Activated naive CD4-positive, alpha-beta T cell treated with Interleukin-2 at 50 U/mL for 16 hours (primary cell): ENCODE results near the gene SLC35A4.
"Not testable (repeated sequence)": the region's sequence is repeated elsewhere in the genome, so short reads cannot be mapped to it uniquely, and the experiment has no call there.

Source experiments
- DNase-seq: peaks from one replicate; pipeline ENCODE4 v3.0.0-alpha.2; 2020

The SLC35A4 gene

DNA sequence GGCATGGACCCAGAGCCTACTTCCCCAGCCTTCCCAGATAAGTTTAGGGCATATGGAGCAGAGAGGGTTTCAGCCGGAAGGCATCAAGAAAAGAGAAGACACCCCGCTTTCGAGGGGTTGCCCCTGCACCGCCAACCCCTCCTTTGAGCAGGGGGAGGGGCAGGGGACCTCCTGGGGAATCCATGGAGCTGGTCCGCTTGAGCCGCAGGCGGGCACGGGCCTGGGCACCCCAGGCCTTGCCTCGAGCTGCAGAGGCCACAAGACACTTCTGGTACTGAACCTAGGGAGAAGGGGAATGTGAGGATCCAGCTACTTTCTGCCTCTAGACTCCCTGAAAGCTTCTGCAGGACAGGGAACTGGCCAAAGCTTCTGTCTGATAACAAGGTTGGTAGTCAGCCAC, 6.1 kb upstream of the SLC35A4 start:
- DNase-seq = no peak

DNA sequence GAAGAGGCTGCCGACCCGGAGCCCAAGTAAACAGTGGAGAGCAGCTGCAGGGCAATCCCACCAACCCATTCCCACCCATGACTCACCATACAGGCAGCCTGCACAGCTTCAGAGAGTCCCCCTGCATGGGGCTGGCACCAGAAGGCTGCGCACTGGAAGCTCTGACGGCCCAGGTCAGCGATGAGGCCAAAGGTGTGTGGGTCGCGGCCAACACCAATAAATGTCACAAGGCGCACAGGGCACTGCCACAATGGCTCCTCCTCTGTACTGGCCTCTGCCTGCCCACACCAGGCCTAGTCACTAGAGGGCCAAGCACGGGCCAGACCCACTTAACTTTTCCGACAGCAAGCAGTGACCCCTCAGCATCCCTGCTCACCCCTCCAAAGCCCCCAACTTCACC, 4.4 kb upstream of the SLC35A4 start:
- DNase-seq = no peak

DNA sequence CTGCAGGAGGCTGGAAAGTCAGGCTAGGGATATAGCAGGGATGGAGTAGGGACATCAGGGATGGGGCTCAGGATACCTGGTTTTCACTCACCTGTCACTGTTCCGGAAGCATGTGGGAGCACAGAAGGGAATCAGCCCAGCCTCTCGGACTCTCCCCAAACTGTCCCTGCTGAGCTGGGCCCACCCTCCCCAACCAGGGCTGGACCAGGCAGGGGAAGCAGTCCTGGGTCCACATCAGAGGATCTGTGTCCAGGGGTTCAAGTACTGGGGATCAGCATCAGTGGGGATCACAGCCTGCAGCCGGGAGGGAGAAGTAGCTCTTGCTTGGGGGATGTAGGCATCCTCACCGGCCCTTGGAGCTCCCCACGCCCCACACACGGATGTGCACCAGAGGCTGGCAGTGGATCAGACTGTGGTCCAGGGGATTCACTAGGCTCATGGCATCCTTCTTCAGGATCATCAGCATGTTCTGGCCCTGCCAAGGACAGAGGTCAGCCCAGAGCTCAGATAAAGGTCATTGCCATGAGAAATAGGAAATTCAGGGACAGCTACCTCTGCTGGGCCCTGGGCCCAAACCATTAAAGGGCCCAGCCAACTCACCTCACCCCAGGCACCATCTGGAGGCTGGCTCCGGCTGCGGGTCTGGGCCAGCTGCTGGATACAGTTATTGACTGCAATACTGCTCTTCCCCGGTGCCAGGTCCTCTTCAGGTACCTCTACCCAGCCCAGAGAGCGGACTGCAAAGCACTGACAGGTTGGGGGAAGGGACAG, 2.7 kb upstream of the SLC35A4 start:
- DNase-seq = no peak

DNA sequence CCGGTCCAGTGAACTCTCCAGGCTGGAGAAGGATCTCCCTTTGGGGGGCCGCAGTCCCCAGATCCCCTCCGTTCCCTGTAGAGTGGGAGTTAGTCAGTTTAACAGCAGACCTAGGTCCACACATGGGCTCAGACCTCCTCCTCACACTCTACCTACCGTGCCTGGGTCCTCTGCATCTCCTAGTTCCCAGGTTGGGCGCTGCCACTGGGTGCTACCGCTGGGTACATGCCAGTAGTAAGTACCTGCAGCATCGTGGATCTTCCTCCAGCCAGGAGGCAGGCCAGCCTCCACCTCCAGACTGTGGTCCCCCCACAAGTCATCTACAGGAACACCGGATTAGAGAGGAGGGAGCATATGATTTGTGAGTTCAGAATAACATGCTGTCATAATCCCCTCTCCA, 1.0 kb upstream of the SLC35A4 start:
- no peak for DNase-seq

DNA sequence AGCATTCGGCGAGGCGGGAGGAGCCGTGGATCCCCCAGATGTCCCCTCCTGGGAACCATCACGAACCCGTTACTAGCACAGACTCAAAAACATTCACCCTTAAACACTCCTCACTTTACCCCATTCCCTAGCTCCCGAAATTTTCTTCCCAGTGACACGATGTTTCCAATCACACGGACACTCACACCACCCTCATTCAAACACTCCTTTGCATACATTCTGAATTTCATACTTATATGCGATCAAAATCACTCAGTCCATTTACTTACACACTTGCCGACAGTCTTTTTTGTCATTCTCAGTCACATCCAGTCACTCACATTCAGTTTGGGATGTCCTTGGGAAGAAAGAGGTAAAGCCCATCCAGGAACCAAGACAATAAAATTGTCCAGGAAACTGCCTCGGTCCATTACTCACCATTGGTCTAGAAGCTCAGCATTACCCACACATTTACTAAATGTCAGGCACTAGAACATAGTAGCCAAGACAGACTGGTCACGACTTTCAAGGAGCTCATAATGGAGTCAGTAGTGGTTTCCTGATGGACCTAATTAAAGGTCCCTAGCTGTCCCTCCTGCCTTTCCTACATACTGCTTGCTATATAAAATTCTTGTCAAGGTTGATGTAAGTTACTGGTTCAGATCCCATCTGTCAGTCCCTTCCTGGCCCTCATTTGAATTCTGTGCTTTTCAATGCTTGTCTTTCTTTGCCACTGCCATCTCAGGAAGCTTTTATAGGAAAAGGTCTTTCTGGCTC, 574 bp downstream of the SLC35A4 start:
- DNase-seq = no peak

DNA sequence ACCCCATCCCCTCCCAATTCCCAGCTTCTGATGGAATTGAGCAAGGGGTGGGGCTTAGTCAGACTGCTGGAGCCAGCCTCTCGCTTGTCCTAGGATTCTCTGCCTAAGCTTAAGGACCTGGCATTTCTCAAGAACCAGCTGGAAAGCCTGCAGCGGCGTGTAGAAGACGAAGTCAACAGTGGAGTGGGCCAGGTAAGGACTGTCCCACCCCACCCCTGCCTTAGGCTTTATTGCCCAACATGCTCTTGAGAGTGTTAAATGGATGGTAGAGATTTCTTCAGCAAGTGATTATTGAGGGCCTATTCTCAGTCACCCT, 1.1 kb downstream of the SLC35A4 start:
- DNase-seq = no peak

DNA sequence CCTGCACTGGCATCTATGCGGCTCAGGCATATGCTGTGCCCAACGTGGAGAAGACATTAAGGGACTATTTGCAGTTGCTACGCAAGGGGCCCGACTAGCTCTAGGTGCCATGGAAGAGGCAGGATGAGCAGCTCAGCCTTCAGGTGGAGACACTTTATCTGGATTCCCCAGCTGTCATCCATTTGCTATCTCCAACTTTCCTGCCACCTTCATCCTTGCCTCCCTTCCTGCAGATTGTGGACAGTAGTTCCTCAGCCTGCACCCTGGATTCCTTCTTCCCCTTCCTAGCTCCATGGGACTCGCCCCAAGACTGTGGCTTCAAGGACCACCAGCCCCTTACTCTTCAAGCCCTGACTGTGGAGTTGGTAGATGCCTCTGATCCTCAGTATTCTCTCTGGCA, 2.0 kb downstream of the SLC35A4 start:
- DNase-seq = no peak

DNA sequence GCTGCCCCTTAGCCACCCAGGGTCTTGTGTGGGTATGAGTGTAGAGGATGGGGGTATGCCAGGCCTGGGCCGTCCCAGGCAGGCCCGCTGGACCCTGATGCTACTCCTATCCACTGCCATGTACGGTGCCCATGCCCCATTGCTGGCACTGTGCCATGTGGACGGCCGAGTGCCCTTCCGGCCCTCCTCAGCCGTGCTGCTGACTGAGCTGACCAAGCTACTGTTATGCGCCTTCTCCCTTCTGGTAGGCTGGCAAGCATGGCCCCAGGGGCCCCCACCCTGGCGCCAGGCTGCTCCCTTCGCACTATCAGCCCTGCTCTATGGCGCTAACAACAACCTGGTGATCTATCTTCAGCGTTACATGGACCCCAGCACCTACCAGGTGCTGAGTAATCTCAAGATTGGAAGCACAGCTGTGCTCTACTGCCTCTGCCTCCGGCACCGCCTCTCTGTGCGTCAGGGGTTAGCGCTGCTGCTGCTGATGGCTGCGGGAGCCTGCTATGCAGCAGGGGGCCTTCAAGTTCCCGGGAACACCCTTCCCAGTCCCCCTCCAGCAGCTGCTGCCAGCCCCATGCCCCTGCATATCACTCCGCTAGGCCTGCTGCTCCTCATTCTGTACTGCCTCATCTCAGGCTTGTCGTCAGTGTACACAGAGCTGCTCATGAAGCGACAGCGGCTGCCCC, 2.6 kb downstream of the SLC35A4 start:
- no peak for DNase-seq

DNA sequence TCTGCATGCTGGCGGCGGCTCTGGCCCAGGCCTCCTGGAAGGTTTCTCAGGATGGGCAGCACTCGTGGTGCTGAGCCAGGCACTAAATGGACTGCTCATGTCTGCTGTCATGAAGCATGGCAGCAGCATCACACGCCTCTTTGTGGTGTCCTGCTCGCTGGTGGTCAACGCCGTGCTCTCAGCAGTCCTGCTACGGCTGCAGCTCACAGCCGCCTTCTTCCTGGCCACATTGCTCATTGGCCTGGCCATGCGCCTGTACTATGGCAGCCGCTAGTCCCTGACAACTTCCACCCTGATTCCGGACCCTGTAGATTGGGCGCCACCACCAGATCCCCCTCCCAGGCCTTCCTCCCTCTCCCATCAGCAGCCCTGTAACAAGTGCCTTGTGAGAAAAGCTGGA, 3.2 kb downstream of the SLC35A4 start:
- DNase-seq = no peak

DNA sequence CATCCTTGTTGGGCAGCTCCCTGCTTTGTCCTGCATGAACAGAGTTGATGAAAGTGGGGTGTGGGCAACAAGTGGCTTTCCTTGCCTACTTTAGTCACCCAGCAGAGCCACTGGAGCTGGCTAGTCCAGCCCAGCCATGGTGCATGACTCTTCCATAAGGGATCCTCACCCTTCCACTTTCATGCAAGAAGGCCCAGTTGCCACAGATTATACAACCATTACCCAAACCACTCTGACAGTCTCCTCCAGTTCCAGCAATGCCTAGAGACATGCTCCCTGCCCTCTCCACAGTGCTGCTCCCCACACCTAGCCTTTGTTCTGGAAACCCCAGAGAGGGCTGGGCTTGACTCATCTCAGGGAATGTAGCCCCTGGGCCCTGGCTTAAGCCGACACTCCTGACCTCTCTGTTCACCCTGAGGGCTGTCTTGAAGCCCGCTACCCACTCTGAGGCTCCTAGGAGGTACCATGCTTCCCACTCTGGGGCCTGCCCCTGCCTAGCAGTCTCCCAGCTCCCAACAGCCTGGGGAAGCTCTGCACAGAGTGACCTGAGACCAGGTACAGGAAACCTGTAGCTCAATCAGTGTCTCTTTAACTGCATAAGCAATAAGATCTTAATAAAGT, 3.9 kb downstream of the SLC35A4 start:
- DNase-seq = no peak

DNA sequence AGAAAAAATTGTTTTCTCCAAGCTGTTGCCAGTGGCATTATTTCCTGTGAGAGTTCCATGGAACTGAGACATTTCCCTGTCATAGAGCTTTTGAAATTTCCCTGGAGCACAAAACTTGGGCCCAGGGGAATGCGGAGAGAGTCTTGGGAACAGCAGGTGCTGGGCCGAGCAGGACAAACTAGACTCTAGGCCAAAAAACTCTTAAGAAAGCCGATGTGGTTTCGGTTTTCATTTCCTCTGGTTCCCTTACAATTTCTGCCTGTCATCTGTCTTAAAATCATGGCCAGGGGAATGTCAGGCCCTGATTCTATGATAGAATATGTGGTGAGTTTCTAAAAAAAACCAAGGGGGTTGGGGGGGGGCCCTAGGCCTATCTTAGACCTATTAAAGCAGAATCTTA, 4.6 kb downstream of the SLC35A4 start:
- no peak for DNase-seq

DNA sequence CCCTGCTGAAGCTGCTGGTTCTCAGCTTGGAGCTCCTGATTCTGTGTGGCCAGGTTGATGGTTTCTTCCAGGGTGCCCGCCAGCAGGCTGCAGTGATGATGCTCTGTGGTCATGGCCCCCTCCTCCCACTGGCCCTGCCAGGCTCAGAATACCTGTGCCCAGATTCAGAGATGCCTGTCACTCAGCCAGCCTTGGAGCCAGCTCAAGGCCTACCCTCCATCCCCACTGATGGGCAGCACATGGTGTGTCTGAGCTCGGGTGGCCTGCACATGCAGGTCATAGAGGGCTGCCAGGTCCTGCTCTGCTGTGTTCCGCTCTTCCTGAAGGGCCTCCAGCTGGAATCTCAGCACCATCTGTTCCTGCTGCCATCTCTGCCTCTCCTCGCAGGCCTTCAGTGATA, 5.4 kb downstream of the SLC35A4 start:
- DNase-seq = no peak

DNA sequence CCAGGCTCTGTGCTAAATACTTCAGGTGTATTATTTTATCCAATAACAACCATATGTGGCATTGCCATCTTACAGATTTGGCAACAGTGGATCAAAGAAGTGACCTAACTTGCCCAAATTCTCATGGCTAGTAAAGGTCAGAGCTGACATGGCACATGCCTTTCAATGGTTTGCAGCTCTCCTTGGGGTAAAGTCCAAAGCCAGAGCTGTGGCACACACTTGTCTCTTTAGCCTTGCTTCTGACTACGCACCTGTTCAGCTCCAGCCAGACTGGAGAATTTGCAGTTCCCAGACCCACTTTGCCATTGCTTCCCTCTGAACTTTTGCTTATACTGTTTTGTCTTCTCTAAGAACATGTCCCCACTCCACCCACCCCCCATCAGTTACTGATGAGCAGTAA, 5.9 kb downstream of the SLC35A4 start:
- DNase-seq = no peak

DNA sequence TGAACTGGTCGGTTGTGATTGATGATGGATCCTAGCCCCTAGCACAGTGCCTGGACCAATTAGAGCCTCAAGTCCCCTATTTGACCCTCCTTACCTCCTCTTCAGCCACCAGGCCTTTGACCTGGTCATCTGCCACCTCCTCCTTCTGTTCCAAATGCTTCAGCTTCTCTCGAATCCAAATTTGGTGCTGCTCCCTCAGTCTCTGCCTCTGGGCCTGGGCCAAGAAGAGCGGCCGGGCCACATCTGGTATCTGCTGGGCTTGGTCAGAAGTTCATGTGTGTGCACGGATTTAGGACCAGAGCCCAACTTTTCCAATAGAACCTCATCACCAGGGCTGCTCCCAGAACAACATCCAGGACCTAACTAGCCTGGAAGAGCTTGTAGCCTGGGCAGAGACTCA, 6.5 kb downstream of the SLC35A4 start:
- DNase-seq = no peak

DNA sequence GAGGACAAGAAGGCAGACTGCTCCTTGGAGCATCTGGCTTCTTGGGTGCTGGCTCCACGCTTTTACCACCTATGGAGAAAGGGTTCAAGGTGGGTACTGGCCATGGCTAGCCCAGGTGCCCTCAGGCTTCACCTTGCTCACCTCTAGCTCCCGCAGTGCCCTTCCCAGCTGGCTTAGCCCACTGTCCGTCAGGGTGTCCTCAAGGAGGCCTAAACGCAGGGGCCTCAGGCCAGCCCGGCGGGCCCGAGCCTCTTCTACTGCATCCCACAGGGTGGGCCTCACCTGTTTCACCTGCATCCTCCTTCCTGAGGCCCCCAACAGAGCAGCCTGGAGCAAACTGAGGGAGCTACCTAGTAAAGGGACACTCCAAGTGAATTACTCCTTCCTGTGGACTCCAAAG, 9.1 kb downstream of the SLC35A4 start:
- DNase-seq = no peak

DNA sequence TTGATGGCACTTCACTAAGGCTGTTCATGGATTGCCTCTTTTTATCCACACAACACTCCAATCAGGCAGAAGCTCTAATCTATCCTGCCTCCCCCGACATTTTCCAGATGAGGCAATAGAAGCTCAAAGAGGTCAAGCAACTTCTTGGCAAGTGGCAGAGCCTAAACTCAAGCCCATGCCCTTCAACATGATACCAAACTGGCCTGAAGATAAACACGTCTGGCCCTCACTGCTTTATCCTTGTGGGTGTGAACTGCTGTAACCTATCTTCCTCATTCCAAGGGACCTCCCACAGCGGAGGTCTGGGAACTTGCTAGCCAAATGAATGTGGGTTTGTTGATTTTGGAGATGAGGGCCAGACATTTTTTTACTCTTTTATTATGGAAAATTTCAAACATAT, 9.5 kb downstream of the SLC35A4 start:
- no peak for DNase-seq

DNA sequence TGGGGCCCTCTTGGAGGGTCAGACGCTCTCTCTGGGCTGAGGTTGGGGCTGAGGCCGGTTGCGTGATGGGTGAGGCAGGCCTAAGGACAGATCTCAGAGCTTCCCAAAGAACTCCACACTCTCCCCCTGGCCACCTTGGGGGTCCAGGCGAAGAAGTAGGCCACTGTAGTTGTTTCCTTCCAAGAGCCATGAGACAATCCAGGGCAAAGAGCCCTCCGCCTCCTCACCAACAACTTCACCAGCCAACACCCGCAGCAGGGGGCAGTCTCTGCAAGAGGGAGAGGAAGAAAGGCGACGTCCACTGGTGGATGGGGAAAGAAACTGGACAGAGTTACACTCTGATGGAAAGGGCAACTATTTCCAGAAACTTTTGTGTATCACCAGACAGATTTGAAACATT, 10.7 kb downstream of the SLC35A4 start:
- DNase-seq = no peak

DNA sequence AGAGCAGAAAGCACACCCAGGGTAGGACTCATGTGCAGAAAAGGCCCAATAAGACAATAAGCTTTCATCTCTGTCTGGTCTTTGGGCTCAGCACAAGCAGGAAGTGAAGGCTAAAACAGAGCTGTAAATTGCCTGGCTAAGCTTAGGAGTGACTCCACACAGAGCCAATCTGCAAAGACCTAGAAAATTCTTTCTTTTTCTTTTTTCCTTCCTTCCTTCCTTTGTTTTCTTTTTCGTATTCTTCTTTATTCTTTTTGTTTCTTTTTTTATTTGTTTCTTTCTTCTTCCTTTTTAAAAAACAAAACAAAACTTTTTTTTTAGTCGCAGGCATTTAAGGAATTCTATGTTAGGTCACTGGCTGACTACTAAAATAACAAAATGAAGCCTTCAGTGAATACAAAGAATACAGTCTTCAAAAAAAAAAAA, 12.2 kb downstream of the SLC35A4 start:
- no peak for DNase-seq

DNA sequence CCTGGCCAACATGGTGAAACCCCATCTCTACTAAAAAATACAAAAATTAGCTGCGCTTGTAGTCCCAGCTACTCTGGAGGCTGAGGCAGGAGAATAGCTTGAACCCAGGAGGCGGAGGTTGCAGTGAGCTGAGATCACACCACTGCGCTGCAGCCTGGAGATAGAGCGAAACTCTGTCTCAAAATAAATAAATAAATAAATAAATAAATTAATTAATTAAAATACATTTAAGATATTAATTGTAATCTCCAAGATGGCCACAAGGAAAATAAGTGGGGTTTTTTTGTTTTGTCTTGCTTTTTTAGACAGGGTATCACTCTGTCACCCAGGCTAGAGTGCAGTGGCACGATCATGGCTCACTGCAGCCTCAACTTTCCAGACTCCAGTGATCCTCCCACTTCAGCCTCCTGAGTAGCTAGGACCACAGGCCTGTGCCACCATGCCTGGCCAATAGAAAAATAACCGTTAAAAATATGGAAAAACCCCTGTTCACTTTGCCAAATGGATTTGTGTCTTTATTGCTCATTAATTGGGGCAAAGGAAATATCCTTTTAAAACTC, 14.6 kb downstream of the SLC35A4 start:
- DNase-seq = not testable (repeated sequence)

DNA sequence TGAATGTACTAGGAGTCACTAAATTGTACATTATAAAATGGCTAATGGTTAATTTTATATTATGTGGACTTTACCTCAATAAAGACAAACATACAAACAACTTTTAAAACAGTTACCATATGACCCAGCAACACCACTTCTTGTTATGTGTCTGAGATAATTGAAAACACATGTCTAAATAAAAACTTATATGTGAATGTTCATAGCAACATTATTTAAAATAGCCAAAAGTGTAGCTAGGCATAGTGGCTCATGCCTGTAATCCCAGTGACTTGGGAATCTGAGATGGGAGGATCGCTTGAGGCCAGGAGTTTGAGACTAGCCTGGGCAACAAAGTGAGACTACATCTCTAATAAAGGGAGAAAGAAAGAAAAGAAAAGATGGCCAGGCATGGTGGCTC, 22.9 kb downstream of the SLC35A4 start:
- no peak for DNase-seq

DNA sequence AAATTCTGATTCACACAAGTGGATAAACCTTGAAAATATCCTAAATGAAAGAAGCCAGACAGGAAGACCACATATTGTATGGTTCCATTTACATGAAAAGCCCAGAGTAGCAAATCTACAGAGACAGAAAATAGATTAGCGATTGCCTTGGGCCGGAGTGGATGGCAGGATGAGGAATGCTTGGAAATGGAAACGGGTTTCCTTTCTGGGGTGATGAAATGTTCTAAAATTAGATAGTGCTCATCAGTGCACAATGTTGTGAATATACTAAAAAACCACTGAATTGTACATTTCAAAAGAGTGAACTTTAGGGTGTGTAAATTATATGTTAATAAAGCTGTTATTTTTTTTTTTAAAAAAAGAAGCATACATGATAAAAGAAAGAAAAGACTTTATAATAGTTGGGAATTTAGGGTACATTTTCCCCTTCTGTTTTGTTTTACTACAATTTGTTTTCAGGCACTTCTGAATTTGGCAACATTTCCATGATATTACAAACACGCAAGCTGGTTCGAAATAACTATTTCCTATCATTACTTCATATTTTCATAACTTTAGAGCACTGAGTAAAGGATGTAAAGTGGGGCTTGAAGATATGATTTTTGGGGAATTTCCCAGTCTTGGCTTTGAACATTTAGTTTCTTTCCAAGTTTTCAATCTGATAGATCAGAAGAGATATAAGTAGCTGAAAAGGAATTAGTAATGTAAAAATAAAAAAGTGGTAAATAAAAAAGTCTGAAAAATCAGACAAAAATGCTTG, 23.9 kb downstream of the SLC35A4 start:
- DNase-seq = no peak

DNA sequence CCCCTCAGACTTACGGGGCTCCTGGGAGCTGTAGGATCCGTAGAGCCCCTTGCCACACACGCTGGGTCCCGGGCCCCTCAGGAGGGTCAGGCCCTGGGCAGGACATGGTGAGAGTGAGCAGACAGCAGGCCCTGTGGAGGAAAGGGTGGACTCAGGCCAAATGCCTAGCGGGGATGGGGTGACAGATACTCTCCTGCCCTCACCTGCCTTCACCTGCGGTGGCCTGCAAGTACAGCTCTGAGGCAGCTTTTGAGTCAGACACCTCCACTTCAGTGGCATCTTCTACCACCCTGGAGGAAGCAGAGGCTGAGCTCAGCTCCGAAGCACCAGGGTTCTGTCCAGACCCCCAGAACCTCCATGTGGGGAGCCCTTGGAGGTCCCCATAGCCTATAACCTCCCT, 26.2 kb downstream of the SLC35A4 start:
- no peak for DNase-seq
